HepG2 (cell line): Measurements from ENCODE around the gene FBF1. TPM values are rescaled to one million over a fixed set of nuclear protein-coding genes. Genes with fewer than 3 reads are reported as not detected.
A peak's percentile ranks its signal among the peaks of the same experiment; 100 is the strongest.

Experiments used
- ATAC-seq: fragments of 200-7000 bp; cut with Tn5 transposase; 3 replicates; pipeline ENCODE4 v1.9.1; 2020; ENCODE audit warnings: mild to moderate bottlenecking, moderate library complexity
- BruUV-seq: library from RNA; stranded (reverse); fragments of 400-500 nt; replicated peaks from 2 replicates; lab custom pipeline; 2021; lab: Mats Ljungman, UMichigan
- CTCF ChIA-PET: fragments of 300-600 bp; formaldehyde crosslinking; extraction: SDS; loops from one replicate; lab custom pipeline; 2021; ENCODE audit warnings: low total read pairs, inconsistent platforms, low intra/inter-chr PET ratio; lab: Yijun Ruan, JAX
- POLR2A ChIA-PET: fragments of 350-600 bp; sonication (Branson Sonifier 250); formaldehyde crosslinking; loops from one replicate; lab custom pipeline; 2020; ENCODE audit warnings: antibody characterized with exemption, inconsistent platforms; lab: Yijun Ruan, JAX
- DNase-seq: peaks from one replicate; pipeline ENCODE4 v3.0.0-alpha.2; 2015; ENCODE audit warnings: low spot score
- FAIRE-seq: peaks from 3 replicates; lab custom pipeline; 2011; peaks lifted over from hg19 to GRCh38; lab: Jason Lieb, UNC
- H2AFZ ChIP-seq: one replicate; pipeline ENCODE4 v1.6.1; 2011; ENCODE audit warnings: low read length, inconsistent platforms
- H3K27ac ChIP-seq: fragments of 300-600 bp; 3 replicates; pipeline ENCODE4 v1.8.0; 2011; ENCODE audit warnings: mixed run types, mild to moderate bottlenecking, mixed read lengths, low read length, inconsistent platforms; ENCODE audit not compliant: insufficient read depth; ENCODE audit errors: extremely low read length
- H3K27me3 ChIP-seq, 2 experiments: fragments of 200-600 bp in 1 of 2; 2 replicates in 1 of 2; 3 replicates in 1 of 2; pipeline versions ENCODE4 v1.6.0 to v1.8.0; 2011; ENCODE audit warnings: low read length in 2 of 2, mild to moderate bottlenecking in 2 of 2, moderate library complexity in 2 of 2, inconsistent platforms in 1 of 2; ENCODE audit not compliant: insufficient read depth in 2 of 2, control insufficient read depth in 1 of 2
- H3K36me3 ChIP-seq, 2 experiments: fragments of 200-600 bp in 1 of 2; replicated peaks in 1 of 2; 2 replicates in 1 of 2; 3 replicates in 1 of 2; pipeline versions ENCODE4 v1.5.1 to v1.8.0; 2011; ENCODE audit warnings: low read length in 2 of 2, inconsistent platforms in 1 of 2; ENCODE audit not compliant: insufficient read depth in 2 of 2, control insufficient read depth in 1 of 2
- H3K4me1 ChIP-seq: 2 replicates; pipeline ENCODE4 v1.5.1; 2012; ENCODE audit warnings: low read length, inconsistent platforms; ENCODE audit not compliant: insufficient read depth
- H3K4me2 ChIP-seq: 2 replicates; pipeline ENCODE4 v1.6.0; 2011; ENCODE audit warnings: low read depth, low read length, inconsistent platforms
- H3K4me3 ChIP-seq, 3 experiments: fragments of 200-600 bp in 1 of 3; sonication (generic), shearing (Covaris generic) in 1 of 3; replicated peaks in 1 of 3; 2 replicates each; pipeline ENCODE4 v1.5.1; 2011 to 2016; ENCODE audit warnings: low read length in 3 of 3, inconsistent platforms in 2 of 3, low read depth in 2 of 3, mild to moderate bottlenecking in 2 of 3, control low read depth in 1 of 3, mixed read lengths in 1 of 3; ENCODE audit not compliant: insufficient read depth in 1 of 3
- H3K79me2 ChIP-seq: one replicate; pipeline ENCODE4 v1.6.1; 2011; ENCODE audit warnings: low read length, inconsistent platforms; ENCODE audit not compliant: insufficient read depth
- H3K9ac ChIP-seq: 2 replicates; pipeline ENCODE4 v1.6.0; 2011; ENCODE audit warnings: mild to moderate bottlenecking, low read depth, low read length, inconsistent platforms; ENCODE audit not compliant: insufficient read depth
- H3K9me3 ChIP-seq: 2 replicates; pipeline ENCODE4 v1.5.1; 2012; ENCODE audit warnings: mild to moderate bottlenecking, low read length
- H4K20me1 ChIP-seq: 2 replicates; pipeline ENCODE4 v1.6.0; 2011; ENCODE audit warnings: inconsistent platforms, mild to moderate bottlenecking, low read length, moderate library complexity; ENCODE audit not compliant: insufficient read depth
- ARNTL ChIP-seq: sonication (generic); formaldehyde crosslinking; IDR thresholded peaks from 2 replicates; pipeline ENCODE4 v1.4.0; 2020; ENCODE audit warnings: mild to moderate bottlenecking, missing genetic modification reagents
- ASH2L ChIP-seq: fragments of 300-600, 200-600 bp; sonication (generic); IDR thresholded peaks from 2 replicates; pipeline ENCODE4 v1.7.0; 2017; ENCODE audit warnings: low read depth, mild to moderate bottlenecking, moderate library complexity, mixed read lengths, low read length; ENCODE audit not compliant: insufficient read length
- BRF2 ChIP-seq: sonication (generic); formaldehyde crosslinking; IDR thresholded peaks from 2 replicates; pipeline ENCODE4 v1.8.1; 2022; ENCODE audit warnings: mild to moderate bottlenecking, missing genetic modification reagents
- FOXK2 ChIP-seq: fragments of 450-650 bp; IDR thresholded peaks from 2 replicates; pipeline ENCODE4 v1.6.1; 2016
- HBP1 ChIP-seq: IDR thresholded peaks from 2 replicates; pipeline ENCODE4 v1.6.1; 2016; ENCODE audit warnings: low read depth, control low read depth
- HINFP ChIP-seq: sonication (generic); formaldehyde crosslinking; IDR thresholded peaks from 2 replicates; pipeline ENCODE4 v1.4.0; 2020; ENCODE audit warnings: low read depth, mild to moderate bottlenecking, missing genetic modification reagents
- JUN ChIP-seq: sonication (generic); formaldehyde crosslinking; IDR thresholded peaks from 2 replicates; pipeline ENCODE4 v1.4.0; 2020; ENCODE audit warnings: mild to moderate bottlenecking, missing genetic modification reagents
- RBM39 ChIP-seq: fragments of 200-400 bp; formaldehyde crosslinking; IDR thresholded peaks from one replicate; pipeline ENCODE4 v1.6.1; 2018; ENCODE audit warnings: antibody characterized with exemption, mild to moderate bottlenecking, low read depth, low read length; ENCODE audit not compliant: poor library complexity, severe bottlenecking
- SIN3B ChIP-seq: fragments of 150-350 bp; IDR thresholded peaks from 2 replicates; pipeline ENCODE4 v1.6.1; 2014; ENCODE audit warnings: low read length
- SP1 ChIP-seq, 2 experiments: fragments of 450-650 bp in 1 of 2; sonication (generic) in 1 of 2; formaldehyde crosslinking in 1 of 2; IDR thresholded peaks; 2 replicates each; pipeline versions ENCODE4 v1.4.0 to v1.6.1; 2016 to 2020; ENCODE audit warnings: missing genetic modification reagents in 1 of 2
- SRY ChIP-seq: sonication (generic); formaldehyde crosslinking; IDR thresholded peaks from 2 replicates; pipeline ENCODE4 v1.8.0; 2022; ENCODE audit warnings: mild to moderate bottlenecking, missing genetic modification reagents
- TBX2 ChIP-seq: sonication (generic); formaldehyde crosslinking; IDR thresholded peaks from 2 replicates; pipeline ENCODE4 v1.5.0; 2020; ENCODE audit warnings: missing genetic modification reagents, mild to moderate bottlenecking, borderline replicate concordance
- TFDP2 ChIP-seq: sonication (generic); formaldehyde crosslinking; IDR thresholded peaks from 2 replicates; pipeline ENCODE4 v1.4.0; 2020; ENCODE audit warnings: missing genetic modification reagents
- TRIM24 ChIP-seq: sonication (generic); formaldehyde crosslinking; IDR thresholded peaks from 2 replicates; pipeline ENCODE4 v1.8.0; 2022; ENCODE audit warnings: mild to moderate bottlenecking, missing genetic modification reagents
- WGBS: methylation state at CpG from one replicate; pipeline ENCODE4 v1.1.6; 2017; ENCODE audit warnings: low lambda C conversion rate; 5-methylcytosine and 5-hydroxymethylcytosine counted together
- in situ Hi-C: cut with HindIII; loops from 2 replicates; pipeline ENCODE4 v1.10.0; 2017; ENCODE audit warnings: low pct_unique_long_range_greater_than_20kb; ENCODE audit not compliant: extremely low pct_ligation_motif_present
- intact Hi-C: fragments of 100-400 bp; cut with micrococcal nuclease; formaldehyde crosslinking; loops from one replicate; pipeline ENCODE4 v1.10.0; 2022; ENCODE audit not compliant: unreplicated experiment
- polyA plus RNA-seq, 8 experiments: library from polyadenylated mRNA; depleted of rRNA in 3 of 8; stranded (reverse) in 7 of 8; unstranded in 1 of 8; fragments of >200 nt; fragmentation: Illumina TruSeq in 4 of 8; extraction: Trizol in 4 of 8; gene quantifications; 2 replicates each; pipeline versions ENCODE4 v1.2.1 to v1.2.3, GENCODE V29; 2011 to 2016; ENCODE audit warnings: low read depth in 4 of 8, missing spikeins in 1 of 8, mixed read lengths in 1 of 8; ENCODE audit not compliant: insufficient read depth in 1 of 8
- total RNA-seq, 5 experiments: library from RNA; depleted of rRNA; stranded (reverse); fragments of >200 nt; fragmentation: Illumina TruSeq; extraction: Trizol; gene quantifications; 2 replicates each; pipeline ENCODE4 v1.2.3, GENCODE V29; 2016; ENCODE audit warnings: low read depth in 1 of 5

FBF1 gene
- total and polyA plus RNA-seq, 2 of the 13 experiments (the other 11 are each of a cell fraction or from before 2014, with no cell fraction given) = 2.4 to 8.1 TPM

- H3K9me3 ChIP-seq = no peaks in the 10 kb centered on the region
- peak overlapping the region; percentile 97 for H3K27ac ChIP-seq
- H2AFZ ChIP-seq = no peak overlapping the region
- peak overlapping the region; percentile 80 for H3K9ac ChIP-seq
- peak overlapping the region; percentile 13 to 62 (median 36); a peak in 5 of 6 replicates for H3K4me3 ChIP-seq
- in situ Hi-C loops = no loop called here
- peaks cover 28% of the 10 kb centered on the region for H3K79me2 ChIP-seq
- ChIA-PET CTCF (no interaction called here), POLR2A (interaction anchor here (0.7 to 13.8 kb wide), 21 partner anchors 8 to 379 kb away, joined by 3 to 454 read pairs (median 8); partner anchors contain the start of genes ACOX1, GALK1, MRPL38 and TEN1)
- FAIRE-seq = peak; percentile 96
- peaks cover 3 to 18% of the 10 kb centered on the region in 2 experiments; a peak in 4 of 5 replicates for H3K36me3 ChIP-seq
- no TSS peak for BruUV-seq
- no peaks in the 10 kb centered on the region; the same call in 1 of the 2 replicates for H4K20me1 ChIP-seq
- peak; percentile 99 for DNase-seq
- WGBS = 9% methylated on average over 5 of the region's 13 CpGs
- peak; percentile 64 for ATAC-seq
- no peaks in the 10 kb centered on the region for H3K27me3 ChIP-seq
- peaks cover 88% of the 10 kb centered on the region for H3K4me1 ChIP-seq
- intact Hi-C loops = no loop called here
- H3K4me2 ChIP-seq = peak overlapping the region; percentile 88
- TF ChIP-seq TBX2 (CRISPR knock-in tag) = peak; percentile 98
- no peak for TF ChIP-seq SP1 (IDR thresholded peaks at IDR 0.05)
- no peak; the same call in none of the 2 replicates for TF ChIP-seq SP1 (CRISPR knock-in tag; IDR thresholded peaks at IDR 0.05)
- peak; percentile 60 for TF ChIP-seq ASH2L
- peak; percentile 86; the same call in 1 of the 2 replicates for TF ChIP-seq HBP1 (CRISPR knock-in tag)
- TF ChIP-seq TRIM24 = no peak
- peak; percentile 88; the same call in 1 of the 2 replicates for TF ChIP-seq BRF2 (CRISPR knock-in tag)
- TF ChIP-seq TFDP2 (CRISPR knock-in tag) = peak; percentile 59
- peak; percentile 60 for TF ChIP-seq RBM39
- TF ChIP-seq ARNTL (CRISPR knock-in tag) = peak; percentile 84; the same call in 1 of the 2 replicates
- peak; percentile 55; the same call in 1 of the 2 replicates for TF ChIP-seq JUN (CRISPR knock-in tag)
- TF ChIP-seq FOXK2 = peak; percentile 88
- TF ChIP-seq SRY (CRISPR knock-in tag) = peak; percentile 51; the same call in 1 of the 2 replicates
- peak; percentile 15; the same call in 1 of the 2 replicates for TF ChIP-seq SIN3B
- TF ChIP-seq HINFP (CRISPR knock-in tag) = no peak; the same call in 1 of the 2 replicates
Observed at GRCh38 chr17:75872434-75873351, 68.1 kb downstream of the FBF1 start.
